ENCODE measurements around the gene COBL.

Gene COBL

DNA sequence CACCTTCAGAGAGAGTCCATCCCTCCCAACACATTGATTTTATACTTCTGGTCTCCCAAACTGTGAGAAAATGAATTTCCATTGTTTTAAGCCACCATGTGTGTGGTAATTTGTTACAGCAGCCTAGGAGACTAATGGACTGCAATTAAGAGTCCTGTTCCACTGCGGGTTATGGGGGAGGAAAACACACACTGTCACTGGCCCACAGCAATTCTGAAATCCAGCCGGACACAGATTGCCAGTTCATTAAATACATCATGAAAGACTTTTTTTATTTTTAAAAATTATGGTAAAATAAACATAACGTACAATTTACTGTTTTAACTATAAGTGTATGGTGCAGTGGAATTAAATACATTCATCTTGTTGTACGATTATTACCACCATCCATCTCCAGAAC lies 340.5 kb downstream of the COBL start:
- no peak for DNase-seq

DNA sequence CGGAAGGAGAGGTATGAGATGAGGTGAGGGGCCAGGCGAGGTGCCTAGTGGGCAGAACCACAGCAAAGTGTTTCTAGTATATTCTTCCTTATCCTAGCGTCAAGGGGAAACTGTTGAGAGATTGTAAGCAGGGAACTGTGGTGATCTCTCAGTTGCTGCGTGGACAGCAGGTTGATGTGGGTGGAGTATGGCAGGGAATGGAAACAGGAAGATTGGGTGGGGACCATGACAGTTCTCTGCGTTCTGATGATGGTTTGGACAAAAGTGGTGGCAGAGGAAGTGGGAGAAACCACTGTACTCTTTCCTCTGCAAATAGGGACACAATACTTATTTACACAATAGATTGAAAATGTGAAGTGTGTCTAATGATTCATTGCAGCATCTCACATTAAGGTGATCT lies 342.4 kb downstream of the COBL start:
- no peak for DNase-seq

DNA sequence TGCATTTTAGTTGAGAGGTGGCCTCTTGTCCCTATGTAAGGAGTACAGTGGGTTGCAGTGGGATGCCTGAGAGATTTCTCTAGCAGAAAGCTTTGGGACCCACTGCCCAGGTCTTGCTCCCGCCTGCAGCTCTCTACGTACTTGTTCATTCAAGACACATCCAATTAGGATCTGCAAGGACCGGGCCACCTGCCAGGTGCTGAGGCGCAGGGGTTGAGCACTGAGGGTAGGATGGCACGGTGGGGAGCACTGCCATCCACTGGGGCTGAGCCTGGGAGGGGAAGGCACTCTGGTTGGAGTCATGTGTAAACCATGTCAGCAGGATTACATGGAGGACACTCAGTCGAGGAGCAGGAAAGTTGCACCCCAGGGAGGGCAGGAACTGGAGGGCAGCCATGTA lies 342.8 kb downstream of the COBL start:
- DNase-seq: no peak

DNA sequence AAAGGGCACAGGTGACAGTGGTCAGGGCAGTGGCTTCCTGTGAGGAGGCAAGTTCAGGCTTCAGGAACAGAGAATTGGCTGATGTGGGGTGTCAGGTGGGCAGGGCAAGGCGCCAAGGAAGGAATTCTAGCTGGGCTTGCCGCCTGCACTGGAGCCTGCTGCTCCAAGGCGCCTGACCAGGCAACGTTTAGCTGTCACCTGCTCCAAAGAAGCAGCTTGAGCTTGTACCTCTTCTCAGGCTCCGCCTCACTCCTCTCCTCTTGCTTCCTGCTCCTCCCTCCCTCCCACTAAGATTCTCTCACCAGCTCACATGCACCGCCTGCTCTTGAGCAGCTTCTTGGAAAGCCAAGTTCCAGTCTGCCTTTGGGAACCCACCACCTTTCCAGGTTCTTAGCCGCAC lies 346.5 kb downstream of the COBL start:
- no peak for DNase-seq

All from HCEC 1CT (cell line).